HTERT RPE-1 (cell line): Measurements from ENCODE around the gene BCAS4.

ENCODE experiments used
- in situ Hi-C: fragments of 300-500 bp; cut with MboI; formaldehyde crosslinking; loops from 4 replicates; pipeline ENCODE4 v1.14.3; 2020; ENCODE audit warnings: low sequenced_read_pairs

The BCAS4 gene

GRCh38 chr20:50850721-50851286 is 55.9 kb downstream of the BCAS4 start:
- in situ Hi-C loops = no loop called here

GRCh38 chr20:50852085-50852484 is 57.2 kb downstream of the BCAS4 start:
- in situ Hi-C loops = no loop called here

GRCh38 chr20:50854506-50855249 is 59.8 kb downstream of the BCAS4 start:
- in situ Hi-C loops = no loop called here

GRCh38 chr20:50855498-50856474 is 60.9 kb downstream of the BCAS4 start:
- in situ Hi-C loops = no loop called here

- in situ Hi-C loops = no loop called here
Measured at GRCh38 chr20:50856475-50857041, 61.7 kb downstream of the BCAS4 start.

GRCh38 chr20:50857348-50857747 is 62.5 kb downstream of the BCAS4 start:
- in situ Hi-C loops = no loop called here

- in situ Hi-C loops = no loop called here
Measured at GRCh38 chr20:50858525-50858924, 63.7 kb downstream of the BCAS4 start.

GRCh38 chr20:50859161-50859560 is 64.3 kb downstream of the BCAS4 start:
- in situ Hi-C loops = no loop called here

GRCh38 chr20:50861012-50861411 is 66.2 kb downstream of the BCAS4 start:
- in situ Hi-C loops = no loop called here

- in situ Hi-C loops = no loop called here
Measured at GRCh38 chr20:50862546-50862945, 67.7 kb downstream of the BCAS4 start.

GRCh38 chr20:50865114-50865513 is 70.3 kb downstream of the BCAS4 start:
- in situ Hi-C loops = no loop called here

GRCh38 chr20:50865591-50865990 is 70.7 kb downstream of the BCAS4 start:
- in situ Hi-C loops = no loop called here

GRCh38 chr20:50866036-50866685 is 71.3 kb downstream of the BCAS4 start:
- in situ Hi-C loops = no loop called here

GRCh38 chr20:50866831-50867230 is 72.0 kb downstream of the BCAS4 start:
- in situ Hi-C loops = no loop called here

GRCh38 chr20:50867805-50868204 is 72.9 kb downstream of the BCAS4 start:
- in situ Hi-C loops = no loop called here

- in situ Hi-C loops = no loop called here
Measured at GRCh38 chr20:50868509-50869495, 73.9 kb downstream of the BCAS4 start.

- in situ Hi-C loops = no loop called here
Measured at GRCh38 chr20:50870561-50871161, 75.8 kb downstream of the BCAS4 start.

- in situ Hi-C loops = no loop called here
Measured at GRCh38 chr20:50872560-50873425, 77.9 kb downstream of the BCAS4 start.
